T-helper 1 cell treated with Interleukin-12 subunit alpha and Interleukin-12 subunit beta and Interleukin-4 antibody, amounts not matched to agents 30 ng/mL and 1 ng/mL, for 36 hours (primary cell): ENCODE data around the gene VAMP2. TPM values are rescaled to one million over a fixed set of nuclear protein-coding genes. Genes with fewer than 3 reads are reported as not detected.

Experiments
- intact Hi-C: fragments of 100-400 bp; cut with micrococcal nuclease; formaldehyde crosslinking; loops from one replicate; pipeline ENCODE4 v1.15.1; 2024
- total RNA-seq: library from RNA; stranded (reverse); gene quantifications from 2 replicates; pipeline ENCODE4 v1.2.3, GENCODE V29; 2022

Gene VAMP2
- total RNA-seq, 1 donor from 2014 or later, result 80.1 TPM

DNA sequence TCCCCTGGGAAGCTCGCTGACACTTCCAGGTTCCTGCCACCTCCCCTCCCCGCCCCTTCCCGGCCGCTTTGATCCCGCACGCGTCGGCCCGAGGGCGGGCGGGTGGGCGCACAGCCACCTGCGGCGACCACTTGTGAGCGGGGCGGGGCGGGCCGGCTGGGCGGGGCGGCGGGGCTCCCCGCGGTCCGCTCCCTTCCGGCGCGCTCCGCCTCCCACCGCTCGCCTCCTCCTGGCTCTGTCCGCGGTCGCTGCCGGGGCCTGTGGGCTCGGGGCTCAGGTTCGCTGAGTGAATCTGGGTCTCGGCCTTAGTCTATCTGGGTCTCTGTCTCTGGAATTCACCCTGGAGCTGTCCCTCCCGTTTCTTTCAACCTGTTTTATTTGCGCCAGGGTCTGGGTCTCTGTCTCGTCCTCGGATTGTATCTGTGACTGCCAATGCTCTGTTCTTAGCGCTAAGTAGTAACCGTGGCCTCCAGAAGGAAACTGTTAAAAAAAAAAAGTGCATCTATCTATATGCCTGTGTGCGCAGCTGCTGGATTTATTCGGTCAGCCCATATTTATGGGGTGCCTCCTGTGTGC is 36.2 kb downstream of the VAMP2 start:
- intact Hi-C loops, result loop anchor here (10.0 kb wide), 1 partner anchor 618 kb away; the partner anchor contains the start of gene CCDC42

DNA sequence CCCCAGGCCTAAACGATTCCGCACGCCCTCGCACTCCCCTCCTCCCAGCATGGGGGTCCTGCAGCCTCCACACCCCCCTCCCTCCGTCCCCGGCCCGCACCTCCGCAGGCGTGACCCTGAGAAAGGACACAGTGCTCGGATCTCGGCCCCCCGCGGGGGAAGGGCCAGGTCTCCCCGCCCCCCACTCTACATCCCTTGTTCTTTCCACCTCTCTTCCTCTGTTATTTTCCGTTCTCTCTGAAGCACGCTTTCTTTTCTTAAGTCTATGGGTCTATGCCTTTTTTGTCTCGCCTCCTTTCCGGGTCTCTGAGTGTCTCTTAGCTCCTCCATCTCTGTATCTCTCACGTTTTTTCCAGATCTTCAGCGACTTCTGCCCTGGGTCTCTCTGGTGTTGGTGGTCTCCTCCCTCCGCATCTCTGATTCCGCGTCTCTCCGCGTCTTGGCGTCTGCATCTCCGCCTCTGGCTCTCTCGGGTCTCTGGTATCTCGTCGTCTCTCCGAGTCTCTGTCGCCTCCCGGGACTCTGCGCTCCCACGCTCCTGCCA is 36.7 kb downstream of the VAMP2 start:
- intact Hi-C loops, result loop anchor here (1.0 to 10.0 kb wide), 4 partner anchors 12 to 619 kb away; partner anchors contain the start of genes CCDC42 and RPL26

- intact Hi-C loops, result loop anchor here (1.0 to 10.0 kb wide), 4 partner anchors 13 to 619 kb away; partner anchors contain the start of genes CCDC42 and RPL26
These were observed 37.4 kb downstream of the VAMP2 start for GRCh38 chr17:8125154-8125946.

GRCh38 chr17:8124350-8125153 is 38.2 kb downstream of the VAMP2 start:
- intact Hi-C loops, result loop anchor here (1.0 to 10.0 kb wide), 5 partner anchors 14 to 620 kb away; partner anchors contain the start of genes CCDC42 and RPL26

GRCh38 chr17:8123695-8124349 is 38.9 kb downstream of the VAMP2 start, which contains the start of gene HES7:
TSS of gene HES7 (minus strand) at chr17:8124106. CDS start at chr17:8124084, 22 bp downstream.
- intact Hi-C loops, result loop anchor here (5.0 to 10.0 kb wide), 2 partner anchors 282 to 621 kb away; partner anchors contain the start of gene CCDC42

- intact Hi-C loops, result loop anchor here (5.0 to 10.0 kb wide), 2 partner anchors 281 to 622 kb away; partner anchors contain the start of gene CCDC42
These were observed 39.6 kb downstream of the VAMP2 start for GRCh38 chr17:8122924-8123694.

DNA sequence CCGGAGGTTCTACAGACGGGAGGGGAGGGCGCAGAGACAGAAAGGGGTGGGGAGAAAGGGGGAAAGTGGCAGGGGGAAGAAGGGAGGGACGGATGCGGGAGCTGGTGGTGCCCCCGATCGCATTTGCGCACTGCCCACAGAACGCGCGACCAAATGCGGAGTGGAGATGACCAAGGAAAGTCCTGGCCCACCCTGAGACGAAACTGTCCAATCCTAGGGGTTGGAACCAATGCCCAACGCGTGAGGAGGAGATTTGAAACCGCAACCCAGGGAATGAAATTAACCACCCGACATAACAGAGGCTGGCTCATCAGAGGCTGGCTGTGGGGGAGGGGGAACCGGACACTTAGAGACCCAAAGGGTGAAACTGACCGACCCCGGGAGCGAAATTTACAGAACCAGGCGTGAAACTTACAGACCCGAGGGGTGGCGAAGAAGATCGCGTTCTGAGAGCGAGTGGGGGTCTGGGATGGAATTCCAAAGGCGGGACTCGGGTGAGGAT is 40.3 kb downstream of the VAMP2 start:
- intact Hi-C loops, result loop anchor here (5.0 to 10.0 kb wide), 2 partner anchors 280 to 622 kb away; partner anchors contain the start of gene CCDC42

- intact Hi-C loops, result loop anchor here (5.0 to 10.0 kb wide), 2 partner anchors 280 to 623 kb away; partner anchors contain the start of gene CCDC42
These were observed 40.9 kb downstream of the VAMP2 start for GRCh38 chr17:8121681-8122421.

DNA sequence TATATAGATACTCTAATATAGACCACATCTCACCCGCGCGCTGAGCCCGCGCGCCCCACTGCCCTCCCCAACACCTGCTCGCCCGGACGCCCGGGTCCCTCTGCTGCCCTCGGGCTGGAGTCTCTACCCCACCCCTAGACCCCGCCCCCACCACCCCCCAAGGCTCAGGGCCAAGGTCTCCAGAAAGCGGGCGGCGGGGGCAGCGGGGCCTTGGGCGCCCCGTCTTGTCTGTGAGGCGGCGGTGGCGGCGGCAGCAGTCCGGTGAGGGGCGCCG is 41.4 kb downstream of the VAMP2 start:
- intact Hi-C loops, result loop anchor here (5.0 to 10.0 kb wide), 2 partner anchors 279 to 623 kb away; partner anchors contain the start of gene CCDC42

- intact Hi-C loops, result loop anchor here (1.0 to 10.0 kb wide), 4 partner anchors 38 to 624 kb away; partner anchors contain the start of genes CCDC42 and RPL26
These were observed 42.0 kb downstream of the VAMP2 start for GRCh38 chr17:8120520-8121406.

DNA sequence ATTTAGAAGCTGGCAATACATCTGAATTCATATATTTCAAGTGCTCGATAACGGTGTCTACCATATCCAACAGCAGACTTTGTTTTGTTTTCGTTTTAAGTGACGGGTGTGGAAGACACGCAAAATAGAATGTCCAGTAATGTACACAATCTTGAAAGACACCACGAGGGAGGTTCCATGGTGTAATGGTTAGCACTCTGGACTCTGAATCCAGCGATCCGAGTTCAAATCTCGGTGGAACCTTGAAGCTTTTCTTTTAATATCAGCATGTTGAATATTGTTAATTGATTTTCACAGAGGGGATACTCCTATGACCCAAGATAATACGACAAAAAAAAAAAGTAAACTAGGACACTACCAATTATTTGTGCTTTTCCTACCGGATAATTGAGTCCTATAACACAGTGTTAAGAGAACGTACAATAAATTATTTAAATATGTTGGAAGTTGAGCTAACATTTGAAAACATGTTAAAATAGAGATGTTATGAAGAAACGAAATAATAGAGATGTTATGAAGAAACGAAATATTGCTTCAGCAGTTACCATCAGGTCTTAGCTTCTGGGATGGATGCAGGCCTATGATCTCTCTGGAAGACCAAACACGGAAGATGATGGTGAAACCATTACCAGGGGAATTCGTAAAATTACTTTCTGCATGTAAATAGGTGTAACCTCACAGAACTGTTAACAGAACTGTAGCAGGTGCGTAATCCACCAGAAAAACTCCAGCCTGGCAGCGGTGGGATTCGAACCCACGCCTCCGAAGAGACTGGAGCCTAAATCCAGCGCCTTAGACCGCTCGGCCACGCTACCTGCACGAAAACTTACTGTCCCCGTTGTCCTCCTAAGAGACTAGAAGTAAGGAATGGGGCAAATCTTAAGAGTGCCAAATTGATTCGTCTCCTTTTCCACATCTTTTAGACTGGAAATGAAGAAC is 42.9 kb downstream of the VAMP2 start:
- intact Hi-C loops, result loop anchor here (1.0 to 10.0 kb wide), 11 partner anchors 18 to 625 kb away; partner anchors contain the start of genes CCDC42, CNTROB, RPL26 and TRAPPC1

DNA sequence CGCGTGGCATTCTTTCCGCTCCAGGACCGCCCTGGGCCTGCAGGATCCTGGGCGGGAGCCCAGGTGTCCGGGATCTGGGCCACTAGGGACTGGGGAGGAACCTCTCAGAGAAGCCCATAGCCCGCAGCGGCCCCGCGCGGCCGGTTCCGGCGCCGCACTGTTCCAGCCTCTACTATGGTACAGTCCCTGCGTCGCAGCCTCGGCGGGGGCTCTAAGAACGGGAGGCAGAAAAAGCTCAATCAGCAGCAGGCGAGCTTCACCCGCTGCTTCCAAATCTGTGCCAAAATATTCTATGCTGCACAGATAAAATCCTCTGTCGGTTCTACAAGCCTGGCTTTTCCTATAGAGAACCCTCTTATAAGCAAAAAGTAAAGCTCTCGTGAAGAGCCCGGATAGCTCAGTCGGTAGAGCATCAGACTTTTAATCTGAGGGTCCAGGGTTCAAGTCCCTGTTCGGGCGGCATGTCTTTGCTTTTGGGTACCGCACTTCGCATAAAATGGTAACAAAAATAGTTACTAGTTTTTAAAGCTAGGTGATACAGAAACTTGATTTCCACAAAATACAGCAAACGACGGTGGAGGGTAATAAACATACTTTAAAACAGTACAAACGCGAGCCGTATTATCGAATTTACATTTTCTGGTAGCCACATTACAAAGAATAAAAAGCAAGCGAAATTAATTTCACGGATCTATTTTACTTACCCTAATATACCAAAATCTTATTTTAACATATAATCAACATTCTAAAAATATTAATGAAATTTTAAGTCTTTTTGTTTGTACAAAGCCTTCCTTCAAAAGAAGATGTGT is 43.8 kb downstream of the VAMP2 start:
- intact Hi-C loops, result loop anchor here (1.0 to 5.0 kb wide), 12 partner anchors 9 to 187 kb away; partner anchors contain the start of genes CNTROB, SLC25A35 and TRAPPC1

GRCh38 chr17:8117980-8118768 is 44.6 kb downstream of the VAMP2 start, which contains the start of gene ALOXE3:
TSS of gene ALOXE3 (minus strand) at chr17:8118514. CDS start at chr17:8117990, 524 bp downstream.
- intact Hi-C loops, result loop anchor here (1.0 to 5.0 kb wide), 7 partner anchors 8 to 186 kb away; partner anchors contain the start of genes CNTROB, SLC25A35 and TRAPPC1

GRCh38 chr17:8117367-8117979 is 45.3 kb downstream of the VAMP2 start:
- intact Hi-C loops, result loop anchor here (5.0 kb wide), 1 partner anchor 185 kb away; the partner anchor contains the start of genes CNTROB and TRAPPC1
